ENCODE results near the gene TAS1R3. TPM values are rescaled to one million over a fixed set of nuclear protein-coding genes. Genes with fewer than 3 reads are reported as not detected.

The TAS1R3 gene
- total and polyA plus RNA-seq, 2 of the 4 experiments (the other 2 are of a cell fraction), result under 0.01 to 0.05 TPM

DNA sequence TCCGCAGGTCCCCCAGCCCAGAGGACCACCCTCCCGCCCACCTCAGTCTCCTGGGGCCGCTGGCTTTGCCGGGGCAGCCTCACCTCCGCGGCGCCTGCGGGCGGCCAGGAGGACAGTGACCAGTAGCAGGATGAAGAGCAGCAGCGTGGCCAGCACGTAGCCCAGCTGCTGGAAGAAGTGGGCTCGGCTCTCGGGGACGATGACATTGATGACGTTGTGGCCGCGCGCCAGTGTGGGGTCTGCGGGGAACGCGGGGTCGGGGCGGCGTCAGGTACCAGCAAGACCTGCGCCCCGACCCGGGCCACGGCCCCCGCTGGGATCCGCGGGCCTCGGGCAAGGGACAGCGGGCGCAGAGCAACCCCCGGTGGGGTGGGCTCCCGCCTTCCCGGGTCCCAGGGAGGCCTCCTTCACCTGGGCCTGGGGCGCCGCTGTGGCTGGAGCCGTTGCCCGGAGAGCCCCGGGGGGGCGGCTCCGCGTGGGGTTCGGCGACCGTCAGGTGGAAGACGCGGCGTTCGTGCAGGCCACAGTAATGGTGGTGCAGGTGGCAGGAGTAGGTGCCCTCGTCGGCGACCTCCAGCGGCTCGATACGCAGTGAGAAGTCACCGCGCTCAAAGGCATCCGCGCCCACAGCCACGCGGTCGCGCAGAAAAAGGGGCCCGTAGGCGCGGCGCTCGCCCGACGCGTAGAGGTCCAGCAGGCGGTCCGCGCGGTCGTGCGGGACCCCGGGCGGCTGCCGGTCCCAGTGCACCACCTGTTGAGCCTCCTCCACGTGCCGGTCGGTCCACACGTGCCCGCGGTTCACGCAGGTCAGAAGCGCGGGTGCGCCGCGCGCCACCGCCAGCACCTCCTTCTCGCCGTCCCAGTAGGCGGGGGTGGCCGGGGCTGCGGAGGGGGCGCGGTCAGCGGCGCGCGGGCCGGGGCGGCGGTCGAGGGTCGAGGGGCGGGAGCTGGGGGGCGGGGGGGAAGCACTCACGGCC is 23.5 kb downstream of the TAS1R3 start:
- peaks cover 30% of the 10 kb centered on the region for H3K4me1 ChIP-seq (ENCODE audit: control insufficient read depth, insufficient read depth, low read length)
- no peak overlapping the region for H3K9ac ChIP-seq (ENCODE audit: low read depth, low read length)
- no peaks in the 10 kb centered on the region for H3K27me3 ChIP-seq (ENCODE audit: control insufficient read depth, insufficient read depth, low read length)
- ATAC-seq (ENCODE audit: low read depth) (no peak), DNase-seq (no peak)
- H3K56ac ChIP-seq (ENCODE audit: extremely low read depth, insufficient read depth, low read length), result no peak overlapping the region
- no peak overlapping the region for H2BK20ac ChIP-seq (ENCODE audit: low read depth, low read length)
- no peak overlapping the region for H4K91ac ChIP-seq (ENCODE audit: insufficient read depth, low read depth, low read length)
- H3K9me1 ChIP-seq (ENCODE audit: insufficient read depth, low read length), result no peaks in the 10 kb centered on the region
- POLR2A ChIA-PET (ENCODE audit: unreplicated experiment), result no interaction called here
- H3K27ac ChIP-seq (ENCODE audit: insufficient read depth, low read length), result no peak overlapping the region
- CTCF ChIA-PET, result no interaction called here
- H3K9me3 ChIP-seq (ENCODE audit: control insufficient read depth, insufficient read depth, low read length), result no peaks in the 10 kb centered on the region
- H2BK15ac ChIP-seq (ENCODE audit: low read depth, low read length), result no peak overlapping the region
- 79% methylated on average over 31 of the region's 116 CpGs; no CpG with 5 or more reads in 1 of the 2 experiments for WGBS, 2 experiments (ENCODE audit: extremely low coverage in 2 of 2, insufficient read length in 1 of 2)
- H2AK5ac ChIP-seq (ENCODE audit: low read depth, low read length), result no peak overlapping the region
- dilution Hi-C loops (cut with HindIII; ENCODE audit: low sequenced_read_pairs, unreplicated experiment), result no loop called here
- no peak overlapping the region for H2BK5ac ChIP-seq (ENCODE audit: low read depth, low read length, poor library complexity, severe bottlenecking)
- H3K4me2 ChIP-seq (ENCODE audit: low read depth, low read length), result no peak overlapping the region; the same call in 1 of the 2 replicates
- in situ Hi-C loops (cut with MboI; ENCODE audit: low sequenced_read_pairs), result no loop called here
- peak overlapping the region; percentile 61 for H2AK9ac ChIP-seq (replicated peaks; ENCODE audit: low read depth, low read length, poor library complexity)
- no peak overlapping the region for H3K23ac ChIP-seq (ENCODE audit: low read depth, low read length)
- no TSS peak for BruUV-seq (replicated peaks)
- H2AFZ ChIP-seq (replicated peaks; ENCODE audit: low read length, poor library complexity), result peak overlapping the region; percentile 58
- H3K79me1 ChIP-seq (ENCODE audit: low read depth in 1 of 2, low read length in 2 of 2), result peaks cover 8 to 24% of the 10 kb centered on the region in 2 experiments; a peak in 3 of 4 replicates
- no peak overlapping the region for H3K4ac ChIP-seq (ENCODE audit: low read depth, low read length)
- no peak overlapping the region for H3K18ac ChIP-seq (ENCODE audit: low read depth, low read length)
- no peak overlapping the region; the same call in 1 of the 2 replicates for H3K4me3 ChIP-seq (ENCODE audit: insufficient read depth, low read depth, low read length)
- H4K5ac ChIP-seq (ENCODE audit: low read depth, low read length), result no peak overlapping the region
- TF ChIP-seq RAD21 (IDR thresholded peaks at IDR 0.05; ENCODE audit: low read length), result no peak
- TF ChIP-seq CHD1 (IDR thresholded peaks at IDR 0.05; ENCODE audit: low read depth, low read length), result no peak
- TF ChIP-seq, protein P1, sequence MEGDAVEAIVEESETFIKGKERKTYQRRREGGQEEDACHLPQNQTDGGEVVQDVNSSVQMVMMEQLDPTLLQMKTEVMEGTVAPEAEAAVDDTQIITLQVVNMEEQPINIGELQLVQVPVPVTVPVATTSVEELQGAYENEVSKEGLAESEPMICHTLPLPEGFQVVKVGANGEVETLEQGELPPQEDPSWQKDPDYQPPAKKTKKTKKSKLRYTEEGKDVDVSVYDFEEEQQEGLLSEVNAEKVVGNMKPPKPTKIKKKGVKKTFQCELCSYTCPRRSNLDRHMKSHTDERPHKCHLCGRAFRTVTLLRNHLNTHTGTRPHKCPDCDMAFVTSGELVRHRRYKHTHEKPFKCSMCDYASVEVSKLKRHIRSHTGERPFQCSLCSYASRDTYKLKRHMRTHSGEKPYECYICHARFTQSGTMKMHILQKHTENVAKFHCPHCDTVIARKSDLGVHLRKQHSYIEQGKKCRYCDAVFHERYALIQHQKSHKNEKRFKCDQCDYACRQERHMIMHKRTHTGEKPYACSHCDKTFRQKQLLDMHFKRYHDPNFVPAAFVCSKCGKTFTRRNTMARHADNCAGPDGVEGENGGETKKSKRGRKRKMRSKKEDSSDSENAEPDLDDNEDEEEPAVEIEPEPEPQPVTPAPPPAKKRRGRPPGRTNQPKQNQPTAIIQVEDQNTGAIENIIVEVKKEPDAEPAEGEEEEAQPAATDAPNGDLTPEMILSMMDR (conservative IDR thresholded peaks at IDR 0.05; ENCODE audit: low read depth, low read length), result no peak
- TF ChIP-seq BHLHE40 (IDR thresholded peaks at IDR 0.05; ENCODE audit: low read depth, low read length), result no peak
- no peak overlapping the region; the same call in 1 of the 2 replicates for H3K14ac ChIP-seq (replicated peaks; ENCODE audit: low read depth, low read length)
- H3K36me3 ChIP-seq (ENCODE audit: control insufficient read depth, insufficient read depth, low read length), result peaks cover 39% of the 10 kb centered on the region
- no peak overlapping the region for H4K8ac ChIP-seq (ENCODE audit: low read depth in 2 of 2, low read length in 2 of 2)
- intact Hi-C loops (cut with micrococcal nuclease), result loop anchor here (5.0 kb wide), 1 partner anchor 47 kb away; the partner anchor contains the start of genes ACAP3 and PUSL1
- no peak overlapping the region for H2BK120ac ChIP-seq (ENCODE audit: low read depth, low read length)
- peaks cover 55% of the 10 kb centered on the region for H4K20me1 ChIP-seq (ENCODE audit: insufficient read depth, low read length)
